Measurements from ENCODE around the gene VWF. TPM values are rescaled to one million over a fixed set of nuclear protein-coding genes. Genes with fewer than 3 reads are reported as not detected.
"Not testable (repeated sequence)": the region's sequence is repeated elsewhere in the genome, so short reads cannot be mapped to it uniquely, and the experiment has no call there.

The VWF gene
- 10 to 100 TPM in 3 of 4 donors, 1 to 10 TPM in 1; 8.1 to 11.9 (median 11.0) TPM for polyA plus RNA-seq (ENCODE audit: insufficient read length in 4 of 4)

- no peak for DNase-seq (ENCODE audit: low read depth in 4 of 4, low spot score in 2 of 4)
These were observed at the start of gene VWF for GRCh38 chr12:6124411-6125309. TSS of gene VWF (minus strand) at chr12:6124670. CDS start at chr12:6123196, 1,474 bp downstream.

DNA sequence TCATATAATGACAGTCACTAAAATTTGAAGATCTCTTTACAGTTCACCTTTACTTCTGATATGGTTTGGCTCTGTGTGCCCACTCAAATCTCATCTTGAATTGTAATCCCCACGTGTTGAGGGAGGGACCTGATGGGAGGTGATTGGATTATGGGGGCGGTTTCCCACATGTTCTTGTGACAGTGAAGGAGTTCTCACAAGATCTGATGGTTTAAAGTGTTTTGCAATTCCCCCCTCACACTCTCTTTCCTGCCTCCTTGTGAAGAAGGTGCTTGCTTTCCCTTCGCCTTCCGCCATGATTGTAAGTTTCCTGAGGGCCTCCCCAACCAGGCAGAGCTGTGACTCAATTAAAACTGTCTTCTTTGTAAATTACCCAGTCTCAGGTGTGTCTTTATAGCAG lies 48.4 kb upstream of the VWF start:
- no peak for DNase-seq (ENCODE audit: low read depth in 4 of 4, low spot score in 2 of 4)

DNA sequence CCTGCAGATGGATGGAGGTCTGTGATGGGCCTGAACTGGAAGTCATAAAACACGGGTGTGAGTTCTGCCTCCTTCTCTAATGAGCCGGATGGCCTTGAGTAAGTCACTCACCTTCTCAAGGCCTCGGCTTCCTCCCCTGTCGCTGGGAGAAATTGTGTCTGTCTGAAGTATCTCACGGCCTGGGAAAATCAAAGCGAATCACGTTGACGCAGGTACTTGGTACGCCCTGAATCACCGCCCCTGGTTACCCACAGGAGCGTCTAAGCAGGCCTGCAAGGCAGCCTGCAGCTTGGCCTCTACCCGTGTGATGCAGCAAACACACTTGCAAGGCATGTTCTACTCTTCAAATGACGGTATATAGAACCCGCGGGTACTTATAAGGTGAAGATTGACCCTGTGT lies 47.6 kb upstream of the VWF start:
- DNase-seq (ENCODE audit: low read depth in 4 of 4, low spot score in 2 of 4) = no peak

DNA sequence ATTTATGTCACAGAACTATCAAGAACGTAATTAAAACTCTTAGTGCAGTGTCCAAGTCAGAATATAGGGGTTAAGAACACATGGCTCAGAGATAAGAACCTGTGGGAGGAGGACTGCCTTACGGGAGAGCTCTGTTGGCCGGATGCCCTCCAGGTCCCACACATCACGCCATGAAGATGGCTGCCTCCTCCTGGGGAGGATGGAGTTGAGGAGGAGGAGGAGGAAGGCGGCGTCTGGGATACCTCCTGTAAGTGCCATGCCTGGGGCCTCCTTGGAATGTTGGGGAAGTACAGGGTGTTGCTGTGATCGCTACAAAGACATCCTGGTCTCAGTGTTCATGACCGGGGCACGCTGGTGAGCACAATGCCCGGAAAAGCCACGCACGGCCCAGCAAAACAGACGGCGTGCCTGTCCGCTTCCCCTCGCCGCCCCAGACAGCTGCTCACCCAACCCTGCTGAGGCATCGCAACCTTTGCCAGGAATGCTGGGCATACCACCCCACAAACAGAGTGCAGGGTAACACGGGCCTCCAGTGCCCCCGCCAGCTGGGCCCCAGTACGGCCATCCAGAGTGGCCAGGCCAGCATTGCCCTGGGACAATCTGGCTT lies 47.0 kb upstream of the VWF start:
- no peak for DNase-seq (ENCODE audit: low read depth in 4 of 4, low spot score in 2 of 4)

DNA sequence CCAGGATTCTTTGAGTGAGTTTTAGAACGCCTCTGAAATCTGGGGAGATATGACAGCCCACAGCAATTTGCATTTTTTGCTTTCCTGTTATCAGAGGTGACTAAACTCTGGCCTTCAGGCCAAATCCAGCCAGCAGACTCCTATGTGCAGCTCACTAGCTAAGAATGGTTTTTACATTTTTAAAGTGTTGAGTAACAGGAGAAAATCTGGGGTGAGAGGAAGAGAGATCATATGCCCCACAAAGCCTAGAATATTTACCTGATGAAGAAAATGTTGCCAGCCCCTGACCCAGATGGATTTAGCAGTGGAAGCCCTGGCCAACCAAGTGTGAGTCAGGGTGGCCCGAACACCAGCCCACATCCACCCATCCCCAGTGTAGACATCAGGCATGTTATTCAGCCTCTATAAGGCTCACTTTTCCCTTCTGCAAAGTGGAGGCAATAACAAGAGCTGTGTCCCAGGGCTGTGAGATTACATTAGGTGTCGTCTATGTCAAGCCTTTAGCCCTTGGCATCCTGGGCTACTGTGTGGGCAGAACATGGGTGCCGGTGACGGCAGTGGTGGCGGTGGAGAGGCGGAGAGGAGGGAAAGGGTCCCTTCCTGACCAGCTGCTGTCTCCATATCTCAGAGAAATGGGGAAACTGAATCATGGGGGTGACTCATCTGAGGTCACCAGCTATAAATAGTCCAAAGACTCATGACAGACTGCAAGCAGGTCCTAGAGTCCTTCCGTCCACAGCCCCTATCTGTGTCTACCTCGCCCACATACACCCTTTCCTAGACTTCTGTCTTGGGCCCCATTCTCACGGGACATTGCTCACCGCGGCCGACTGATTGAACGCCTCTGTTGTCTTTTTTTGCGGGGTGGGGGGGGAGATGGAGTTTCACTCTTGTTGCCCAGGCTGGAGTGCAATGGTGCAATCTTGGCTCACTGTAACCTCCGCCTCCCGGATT lies 43.1 kb upstream of the VWF start:
- DNase-seq (ENCODE audit: low read depth in 4 of 4, low spot score in 2 of 4) = no peak

DNA sequence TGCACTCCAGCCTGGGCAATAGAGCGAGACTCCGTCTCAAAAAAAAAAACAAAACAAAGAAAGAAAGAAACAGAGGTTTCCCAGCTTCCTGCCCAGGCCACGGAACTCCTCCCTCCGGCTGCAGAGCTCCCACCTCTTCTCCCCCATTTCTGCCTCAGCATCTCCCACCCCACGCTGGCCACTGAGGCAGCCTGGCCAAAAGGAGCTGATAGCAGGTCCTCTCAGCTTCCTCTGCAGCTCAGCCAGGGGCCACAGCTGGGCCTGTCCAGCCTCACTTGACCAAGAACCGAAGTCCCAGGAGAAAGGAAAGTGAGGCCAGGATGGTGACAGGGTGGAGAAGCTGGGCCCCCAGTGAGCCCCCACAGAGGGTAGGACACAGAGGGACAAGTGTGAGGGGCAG lies 42.3 kb upstream of the VWF start:
- no peak for DNase-seq (ENCODE audit: low read depth in 4 of 4, low spot score in 2 of 4)

GRCh38 chr12:6165395-6165794 lies 40.9 kb upstream of the VWF start:
- DNase-seq (ENCODE audit: low read depth in 4 of 4, low spot score in 2 of 4) = no peak

- no peak for DNase-seq (ENCODE audit: low read depth in 4 of 4, low spot score in 2 of 4)
These were observed 39.1 kb upstream of the VWF start for GRCh38 chr12:6163416-6164060.

DNA sequence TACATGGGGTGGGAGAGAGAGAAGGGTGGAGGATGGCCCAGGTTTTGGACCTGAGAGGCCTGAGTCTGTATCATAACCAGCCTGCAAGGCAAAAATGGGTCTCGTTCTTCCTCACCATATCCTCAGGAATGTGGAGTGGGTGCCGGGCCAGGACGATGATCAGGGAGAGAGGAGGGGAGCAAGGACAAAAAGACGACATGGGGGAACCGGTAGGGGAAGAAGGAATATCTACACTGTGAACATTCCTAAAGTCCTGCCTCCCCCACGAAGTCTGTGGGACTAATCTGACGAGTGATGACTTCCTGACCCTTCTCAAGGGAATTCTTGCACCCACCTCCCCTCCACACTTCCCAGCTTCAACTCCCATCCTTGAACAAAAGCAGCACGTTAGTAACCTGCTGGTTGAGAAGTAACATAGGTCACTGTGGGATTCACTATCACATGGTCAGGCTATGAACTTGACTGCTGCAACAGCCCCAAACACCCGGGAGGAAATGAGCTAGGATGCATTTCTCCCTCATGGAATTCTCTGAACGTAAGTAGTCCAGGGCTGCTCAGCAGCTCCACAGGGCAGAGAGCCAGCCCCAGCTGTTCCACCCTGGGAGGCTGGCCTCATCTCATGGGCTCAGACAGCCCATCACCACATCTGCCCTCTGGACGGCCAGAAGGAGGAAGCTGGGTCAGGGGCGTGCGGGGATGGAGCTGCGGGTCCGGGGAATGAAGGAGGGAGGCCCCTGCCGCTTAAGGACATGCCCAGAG lies 36.8 kb upstream of the VWF start:
- no peak for DNase-seq (ENCODE audit: low read depth in 4 of 4, low spot score in 2 of 4)

DNA sequence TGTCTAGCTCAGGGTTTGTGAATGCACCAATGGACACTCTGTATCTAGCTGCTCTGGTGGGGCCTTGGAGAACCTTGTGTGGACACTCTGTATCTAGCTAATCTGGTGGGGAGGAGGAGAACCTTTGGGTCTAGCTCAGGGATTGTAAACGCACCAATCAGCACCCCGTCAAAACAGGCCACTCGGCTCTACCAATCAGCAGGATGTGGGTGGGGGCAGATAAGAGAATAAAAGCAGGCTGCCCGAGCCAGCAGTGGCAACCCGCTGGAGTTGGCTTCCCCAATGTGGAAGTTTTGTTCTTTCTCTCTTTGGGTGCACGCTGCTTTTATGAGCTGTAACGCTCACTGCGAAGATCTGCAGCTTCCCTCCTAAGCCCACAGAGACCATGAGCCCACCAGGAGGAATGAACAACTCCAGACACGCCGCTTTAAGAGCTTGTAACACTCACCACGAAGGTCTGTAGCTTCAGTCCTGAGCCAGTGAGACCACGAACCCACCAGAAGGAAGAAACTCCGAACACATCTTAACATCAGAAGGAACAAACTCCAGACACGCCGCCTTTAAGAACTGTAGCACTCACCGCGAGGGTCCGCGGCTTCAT lies 35.7 kb upstream of the VWF start:
- DNase-seq (ENCODE audit: low read depth in 4 of 4, low spot score in 2 of 4) = not testable (repeated sequence)

DNA sequence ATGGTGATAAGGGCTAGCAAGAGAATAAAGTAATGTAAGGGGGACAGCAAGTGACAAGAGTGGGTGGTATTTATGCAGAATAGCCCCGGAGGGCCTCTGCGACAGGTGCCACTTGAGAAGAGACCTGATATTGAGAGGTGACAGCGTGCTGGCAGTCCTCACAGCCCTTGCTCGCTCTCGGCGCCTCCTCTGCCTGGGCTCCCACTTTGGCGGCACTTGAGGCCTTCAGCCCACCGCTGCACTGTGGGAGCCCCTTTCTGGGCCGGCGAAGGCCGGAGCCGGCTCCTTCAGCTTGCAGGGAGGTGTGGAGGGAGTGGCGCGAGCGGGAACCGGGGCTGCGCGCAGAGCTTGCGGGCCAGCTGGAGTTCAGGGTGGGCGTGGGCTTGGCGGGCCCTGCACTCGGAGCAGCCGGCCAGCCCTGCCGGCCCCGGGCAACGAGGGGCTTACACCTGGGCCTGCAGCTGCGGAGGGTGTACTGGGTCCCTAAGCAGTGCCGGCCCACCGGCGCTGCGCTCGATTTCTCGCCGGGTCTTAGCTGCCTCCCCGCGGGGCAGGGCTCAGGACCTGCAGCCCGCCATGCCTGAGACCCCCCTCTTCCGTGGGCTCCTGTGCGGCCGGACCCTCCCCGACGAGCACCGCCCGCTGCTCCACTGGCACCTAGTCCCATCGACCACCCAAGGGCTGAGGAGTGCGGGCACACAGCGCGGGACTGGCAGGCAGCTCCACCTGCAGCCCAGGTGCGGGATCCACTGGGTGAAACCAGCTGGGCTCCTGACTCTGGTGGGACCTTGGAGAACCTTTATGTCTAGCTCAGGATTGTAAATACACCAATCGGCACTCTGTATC lies 34.9 kb upstream of the VWF start:
- DNase-seq (ENCODE audit: low read depth in 4 of 4, low spot score in 2 of 4) = not testable (repeated sequence)

DNA sequence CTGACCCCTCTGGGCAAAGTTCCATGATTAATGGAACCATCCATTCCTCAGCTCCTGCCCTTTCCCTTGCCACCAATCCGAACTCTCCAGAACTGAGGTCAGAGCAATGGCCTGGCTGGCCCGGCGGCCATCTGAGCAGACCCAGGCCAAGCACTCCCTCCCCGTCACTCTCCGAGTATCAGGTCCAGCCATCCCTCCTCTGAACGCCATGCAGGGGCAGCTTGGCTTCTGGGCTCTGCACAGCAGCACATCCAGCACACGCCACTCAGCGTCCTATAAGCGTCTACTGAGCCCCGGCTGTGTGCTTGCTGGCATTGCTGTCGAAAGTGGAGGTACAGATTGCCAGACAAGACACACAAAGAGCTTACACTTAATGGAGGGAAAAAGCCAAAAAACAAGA lies 34.3 kb upstream of the VWF start:
- DNase-seq (ENCODE audit: low read depth in 4 of 4, low spot score in 2 of 4) = no peak

- DNase-seq (ENCODE audit: low read depth in 4 of 4, low spot score in 2 of 4) = no peak
These were observed 33.8 kb upstream of the VWF start for GRCh38 chr12:6158255-6158654.

DNA sequence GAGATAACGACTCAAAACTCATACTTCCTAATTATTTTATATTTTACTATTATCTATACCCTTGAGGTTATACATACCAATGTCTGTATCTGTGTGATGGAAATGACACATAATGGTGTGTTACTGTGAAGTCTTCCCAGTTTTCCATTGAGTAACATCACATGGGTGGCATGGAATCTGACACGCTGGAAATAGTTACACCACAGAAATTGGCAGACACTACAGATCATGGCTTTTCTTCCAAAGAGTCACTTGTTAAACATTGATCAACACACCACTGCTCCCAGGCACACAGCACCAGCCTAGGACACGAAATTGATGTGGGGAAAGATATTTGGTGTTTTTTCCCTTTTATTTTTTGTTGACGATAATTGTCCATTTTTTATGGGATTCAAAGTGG lies 33.0 kb upstream of the VWF start:
- no peak for DNase-seq (ENCODE audit: low read depth in 4 of 4, low spot score in 2 of 4)

GRCh38 chr12:6154730-6155459 lies 30.4 kb upstream of the VWF start:
- no peak for DNase-seq (ENCODE audit: low read depth in 4 of 4, low spot score in 2 of 4)

- not testable (repeated sequence) for DNase-seq (ENCODE audit: low read depth in 4 of 4, low spot score in 2 of 4)
These were observed 24.3 kb upstream of the VWF start for GRCh38 chr12:6148722-6149121.

DNA sequence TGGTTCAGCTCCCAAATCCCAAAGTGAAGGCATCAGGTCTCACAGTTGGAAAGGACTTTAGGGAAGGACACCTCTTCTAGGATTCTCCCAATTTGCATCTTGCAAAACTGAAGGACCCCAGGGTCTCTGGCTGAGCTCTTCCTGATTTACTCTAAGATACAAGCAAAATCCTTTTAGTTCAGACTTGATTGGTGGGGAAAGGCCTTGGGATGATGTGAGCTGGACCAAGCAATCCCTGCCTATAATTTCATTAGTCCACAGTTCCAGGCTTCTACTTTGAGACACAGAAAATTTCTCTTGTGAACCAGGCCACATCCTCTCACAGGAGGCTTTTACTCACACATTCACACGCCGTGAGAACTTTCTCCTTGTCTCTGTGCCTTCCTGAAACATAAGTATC lies 23.6 kb upstream of the VWF start:
- DNase-seq (ENCODE audit: low read depth in 4 of 4, low spot score in 2 of 4) = no peak

- no peak for DNase-seq (ENCODE audit: low read depth in 4 of 4, low spot score in 2 of 4)
These were observed 22.5 kb upstream of the VWF start for GRCh38 chr12:6146951-6147350.
